Limb (tissue), 2 donors: Measurements from ENCODE around the gene MAPKAPK5.
"Not testable (repeated sequence)": the region's sequence is repeated elsewhere in the genome, so short reads cannot be mapped to it uniquely, and the experiment has no call there.

ENCODE experiments used
- DNase-seq, 2 donors: peaks; one replicate each; pipeline ENCODE4 v3.0.0-alpha.2; 2016; ENCODE audit errors: extremely low spot score in 2 of 2

MAPKAPK5 gene

GRCh38 chr12:111886662-111887545 lies 44.9 kb downstream of the MAPKAPK5 start:
- no peak for DNase-seq

GRCh38 chr12:111887926-111888745 lies 46.1 kb downstream of the MAPKAPK5 start:
- no peak for DNase-seq

- no peak for DNase-seq
Observed at GRCh38 chr12:111893287-111893686, 51.3 kb downstream of the MAPKAPK5 start.

GRCh38 chr12:111894556-111894955 lies 52.5 kb downstream of the MAPKAPK5 start:
- DNase-seq = no peak

GRCh38 chr12:111901182-111901581 lies 59.2 kb downstream of the MAPKAPK5 start:
- DNase-seq = no peak

- no peak for DNase-seq
Observed at GRCh38 chr12:111904446-111904975, 62.5 kb downstream of the MAPKAPK5 start.

- DNase-seq = no peak
Observed at GRCh38 chr12:111905502-111905901, 63.5 kb downstream of the MAPKAPK5 start.

- no peak for DNase-seq
Observed at GRCh38 chr12:111907740-111908139, 65.7 kb downstream of the MAPKAPK5 start.

- no peak for DNase-seq
Observed at GRCh38 chr12:111925171-111925570, 83.1 kb downstream of the MAPKAPK5 start.

- DNase-seq = no peak
Observed at GRCh38 chr12:111926631-111927030, 84.6 kb downstream of the MAPKAPK5 start.

- DNase-seq = no peak
Observed at GRCh38 chr12:111927346-111927745, 85.3 kb downstream of the MAPKAPK5 start.

GRCh38 chr12:111932241-111932640 lies 90.2 kb downstream of the MAPKAPK5 start:
- DNase-seq = no peak

- DNase-seq = no peak
Observed at GRCh38 chr12:111936869-111937268, 94.8 kb downstream of the MAPKAPK5 start.

- DNase-seq = no peak
Observed at GRCh38 chr12:111937429-111937828, 95.4 kb downstream of the MAPKAPK5 start.

- no peak for DNase-seq
Observed at GRCh38 chr12:111942557-111942956, 100.5 kb downstream of the MAPKAPK5 start.

- no peak for DNase-seq
Observed at GRCh38 chr12:111943929-111944328, 101.9 kb downstream of the MAPKAPK5 start.

- not testable (repeated sequence) for DNase-seq
Observed at GRCh38 chr12:111950961-111951676, 109.1 kb downstream of the MAPKAPK5 start.
